ENCODE data around the gene KDM4D.
"Not testable (repeated sequence)": the region's sequence is repeated elsewhere in the genome, so short reads cannot be mapped to it uniquely, and the experiment has no call there.

Gene KDM4D

GRCh38 chr11:94958121-94958696 is 15.3 kb upstream of the KDM4D start:
- DNase-seq (ENCODE audit: low spot score): no peak

GRCh38 chr11:94959179-94959578 is 14.3 kb upstream of the KDM4D start:
- DNase-seq (ENCODE audit: low spot score): no peak

GRCh38 chr11:94960488-94960887 is 13.0 kb upstream of the KDM4D start:
- no peak for DNase-seq (ENCODE audit: low spot score)

DNA sequence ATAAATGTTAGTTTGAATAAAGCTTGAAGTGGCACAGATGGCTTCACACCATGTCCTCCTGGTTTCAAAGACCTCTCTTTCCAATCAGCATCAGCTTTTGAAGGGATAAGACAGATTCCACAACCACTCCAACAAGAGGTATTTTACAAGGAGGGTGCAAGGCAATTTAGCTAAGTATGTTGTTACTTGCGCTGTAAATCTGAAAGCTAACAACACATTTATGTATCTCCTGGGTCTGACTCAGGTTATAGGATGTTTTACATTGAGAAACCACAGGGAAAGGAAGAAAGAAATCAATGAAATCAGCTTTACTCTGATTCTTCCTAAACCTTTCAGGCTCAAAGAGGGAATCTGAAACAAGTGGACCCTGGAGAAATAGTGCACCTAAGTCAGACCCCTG is 12.3 kb upstream of the KDM4D start:
- DNase-seq (ENCODE audit: low spot score): no peak

GRCh38 chr11:94964934-94965333 is 8.6 kb upstream of the KDM4D start:
- DNase-seq (ENCODE audit: low spot score): no peak

DNA sequence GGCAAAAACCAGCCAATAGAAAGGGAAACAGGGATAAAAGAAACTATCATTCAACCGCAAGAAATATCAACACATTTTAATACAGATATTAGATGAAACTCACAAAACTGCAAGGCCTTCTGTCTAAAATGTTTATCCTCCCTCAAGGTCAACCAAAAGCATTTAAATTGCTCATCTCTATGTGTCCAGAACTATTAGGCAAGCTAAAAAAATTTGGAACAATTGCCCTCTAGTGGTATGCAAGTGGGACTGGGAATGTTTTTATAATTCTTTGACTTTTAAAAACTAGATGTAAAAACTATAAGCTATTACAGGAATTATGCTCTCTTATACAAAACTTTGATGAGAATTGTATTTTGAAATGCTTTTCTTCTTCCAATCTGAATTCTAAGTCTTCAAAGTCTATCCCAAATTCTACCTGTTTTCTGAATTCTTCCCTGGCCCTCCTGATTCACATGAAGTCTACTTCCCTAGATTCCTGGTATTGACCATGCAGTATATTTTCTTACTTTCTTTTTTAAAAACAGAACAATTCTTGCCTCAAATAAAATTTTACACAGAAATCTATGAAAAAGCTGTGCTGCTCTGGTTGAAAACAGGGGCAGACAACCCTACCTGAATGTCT is 5.1 kb upstream of the KDM4D start:
- DNase-seq (ENCODE audit: low spot score): no peak

- DNase-seq (ENCODE audit: low spot score): no peak
Observed at GRCh38 chr11:94972700-94973098, 810 bp upstream of the KDM4D start.

DNA sequence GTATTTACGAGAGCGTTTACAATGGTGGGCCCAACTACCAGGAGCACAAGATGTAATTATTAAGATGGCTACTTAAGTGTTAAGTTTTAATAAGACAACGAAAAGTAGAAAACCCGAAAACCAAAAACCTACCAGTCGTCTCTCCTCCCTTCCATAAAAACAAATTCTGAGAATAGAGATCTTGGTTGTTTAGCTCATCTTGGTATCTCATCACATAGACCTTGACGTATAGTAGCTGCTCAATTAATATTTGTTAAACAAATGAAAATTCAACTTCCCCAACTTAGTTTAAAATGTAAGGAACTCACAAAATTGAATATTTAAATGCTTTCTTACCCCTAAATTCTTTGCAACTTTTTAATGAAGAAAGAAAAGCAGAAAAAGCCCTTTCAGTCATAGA is 669 bp downstream of the KDM4D start:
- no peak for DNase-seq (ENCODE audit: low spot score)

GRCh38 chr11:94975599-94975998 is 2.1 kb downstream of the KDM4D start:
- no peak for DNase-seq (ENCODE audit: low spot score)

DNA sequence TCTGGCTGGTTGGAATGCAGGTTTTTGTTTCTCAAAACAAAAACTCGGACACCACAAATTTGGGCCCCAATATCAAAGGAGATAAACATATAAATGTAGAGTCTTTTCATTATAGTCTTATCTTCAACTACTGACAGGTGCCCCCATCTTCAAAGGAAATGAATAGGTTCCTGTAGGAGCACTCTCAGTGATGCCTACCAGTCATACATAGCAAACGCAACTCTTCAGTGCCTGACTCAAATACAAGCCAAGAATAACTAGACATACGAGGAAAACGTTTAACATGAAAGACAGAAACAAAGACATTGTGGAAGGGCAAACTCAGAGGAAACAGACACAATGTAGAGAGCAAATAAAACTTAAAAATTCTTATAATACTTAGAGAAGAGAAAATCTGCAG is 13.9 kb downstream of the KDM4D start:
- DNase-seq (ENCODE audit: low spot score): no peak

- no peak for DNase-seq (ENCODE audit: low spot score)
Observed at GRCh38 chr11:94988748-94989147, 15.2 kb downstream of the KDM4D start.

DNA sequence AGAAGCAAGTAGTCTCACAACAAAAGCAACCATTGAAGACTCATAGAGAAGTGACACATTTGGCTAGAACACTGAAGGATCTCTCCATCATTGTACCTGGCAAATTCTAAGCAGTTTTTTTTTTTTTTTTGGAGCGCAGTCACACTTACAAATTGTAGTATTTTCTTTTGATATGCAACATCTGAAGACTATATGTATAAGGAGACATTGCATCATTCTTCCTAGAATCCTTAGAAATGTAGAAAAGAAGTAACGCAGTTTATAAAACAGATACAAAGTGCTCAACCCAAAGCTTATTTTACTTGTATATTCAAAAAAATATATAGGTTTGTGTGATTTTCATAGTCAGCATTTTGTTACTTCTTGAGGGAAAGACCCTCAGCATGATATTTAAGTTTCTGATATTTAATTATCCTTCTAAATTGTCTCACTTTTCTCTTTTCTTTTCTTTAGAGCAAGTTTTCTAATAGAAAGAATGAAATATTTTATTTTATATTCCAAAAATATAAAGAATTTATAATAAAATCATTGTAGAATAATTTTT is 20.0 kb downstream of the KDM4D start:
- DNase-seq (ENCODE audit: low spot score): no peak

DNA sequence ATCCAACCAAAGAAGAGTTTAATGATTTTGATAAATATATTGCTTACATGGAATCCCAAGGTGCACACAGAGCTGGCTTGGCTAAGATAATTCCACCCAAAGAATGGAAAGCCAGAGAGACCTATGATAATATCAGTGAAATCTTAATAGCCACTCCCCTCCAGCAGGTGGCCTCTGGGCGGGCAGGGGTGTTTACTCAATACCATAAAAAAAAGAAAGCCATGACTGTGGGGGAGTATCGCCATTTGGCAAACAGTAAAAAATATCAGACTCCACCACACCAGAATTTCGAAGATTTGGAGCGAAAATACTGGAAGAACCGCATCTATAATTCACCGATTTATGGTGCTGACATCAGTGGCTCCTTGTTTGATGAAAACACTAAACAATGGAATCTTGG is 23.9 kb downstream of the KDM4D start:
- DNase-seq (ENCODE audit: low spot score): no peak

DNA sequence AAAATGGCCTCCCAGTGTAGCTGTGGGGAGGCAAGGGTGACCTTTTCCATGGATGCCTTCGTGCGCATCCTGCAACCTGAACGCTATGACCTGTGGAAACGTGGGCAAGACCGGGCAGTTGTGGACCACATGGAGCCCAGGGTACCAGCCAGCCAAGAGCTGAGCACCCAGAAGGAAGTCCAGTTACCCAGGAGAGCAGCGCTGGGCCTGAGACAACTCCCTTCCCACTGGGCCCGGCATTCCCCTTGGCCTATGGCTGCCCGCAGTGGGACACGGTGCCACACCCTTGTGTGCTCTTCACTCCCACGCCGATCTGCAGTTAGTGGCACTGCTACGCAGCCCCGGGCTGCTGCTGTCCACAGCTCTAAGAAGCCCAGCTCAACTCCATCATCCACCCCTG is 24.8 kb downstream of the KDM4D start:
- no peak for DNase-seq (ENCODE audit: low spot score)

DNA sequence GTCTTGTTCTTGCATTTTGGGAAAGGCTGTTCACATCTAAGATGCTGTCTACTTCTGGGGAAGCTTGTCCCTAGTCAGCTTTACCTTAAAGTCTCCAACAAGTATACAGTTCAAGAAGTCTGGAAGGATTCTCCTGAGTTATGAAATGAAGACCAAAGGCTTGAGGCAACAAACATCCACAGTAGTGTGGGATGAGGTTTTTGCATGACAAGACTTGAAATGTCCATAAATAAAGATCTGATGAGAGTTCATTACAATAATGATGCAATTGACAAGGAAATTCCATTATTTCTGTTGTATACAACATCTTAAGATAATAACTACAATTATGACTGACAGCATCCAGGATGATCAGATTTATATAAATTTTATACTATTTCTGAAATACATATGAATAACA is 30.2 kb downstream of the KDM4D start:
- DNase-seq (ENCODE audit: low spot score): no peak

DNA sequence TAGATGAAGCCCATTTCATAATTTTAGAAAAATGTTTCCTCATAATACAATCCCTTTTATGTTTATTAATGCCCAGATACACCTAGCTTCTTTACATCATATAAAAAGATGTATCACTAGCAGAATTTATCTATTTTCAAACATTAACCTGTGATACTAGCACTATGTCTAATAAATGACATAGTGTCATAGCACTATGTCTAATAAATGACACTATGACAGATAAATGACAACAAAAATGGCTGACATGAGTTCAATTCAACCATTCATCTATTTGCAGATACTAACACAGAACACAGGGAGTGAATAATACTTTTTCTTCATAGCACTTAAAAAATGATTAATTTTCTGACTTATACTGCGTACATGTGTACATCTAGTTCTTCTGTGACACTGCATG is 32.1 kb downstream of the KDM4D start:
- no peak for DNase-seq (ENCODE audit: low spot score)

GRCh38 chr11:95011376-95011775 is 37.9 kb downstream of the KDM4D start:
- no peak for DNase-seq (ENCODE audit: low spot score)

- DNase-seq (ENCODE audit: low spot score): no peak
Observed at GRCh38 chr11:95014184-95014821, 40.8 kb downstream of the KDM4D start.

DNA sequence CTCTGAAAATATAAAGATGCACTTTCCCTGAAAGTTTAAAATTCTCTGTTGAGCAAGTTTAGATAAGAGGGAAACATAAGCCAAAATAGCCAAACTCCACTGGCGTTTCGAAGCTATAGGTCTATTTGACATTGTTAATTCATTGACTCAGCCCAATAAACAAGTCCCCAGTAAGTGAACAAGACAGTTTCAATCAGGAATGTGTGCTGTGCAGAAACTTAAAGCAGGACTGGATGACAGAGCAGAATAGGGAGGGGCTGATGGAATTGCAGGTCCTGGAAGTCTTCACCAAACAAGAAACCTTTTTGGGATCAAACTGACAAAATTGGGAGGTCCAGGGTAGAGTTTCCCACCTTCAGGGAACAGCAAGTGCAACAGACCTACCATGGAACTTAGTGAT is 42.6 kb downstream of the KDM4D start:
- no peak for DNase-seq (ENCODE audit: low spot score)

DNA sequence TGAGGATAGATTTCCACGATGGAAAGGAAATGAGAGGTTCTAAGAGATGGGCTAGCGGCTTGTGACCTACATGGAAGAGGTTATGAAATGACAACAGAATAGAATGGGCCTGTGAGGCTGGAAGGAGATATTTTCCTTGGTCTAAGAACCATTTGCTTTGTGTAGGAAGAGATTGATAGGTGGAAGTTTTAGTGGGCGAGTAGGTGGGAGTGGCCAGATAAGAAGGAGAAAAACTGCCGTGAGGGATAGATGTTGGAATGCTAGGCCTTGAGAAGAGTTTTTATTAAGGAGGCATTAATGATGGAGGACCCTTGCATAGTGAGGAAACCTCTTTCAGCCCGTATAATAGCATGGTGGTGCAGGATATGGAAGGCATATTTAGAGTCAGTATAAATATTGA is 48.0 kb downstream of the KDM4D start:
- DNase-seq (ENCODE audit: low spot score): not testable (repeated sequence)

DNA sequence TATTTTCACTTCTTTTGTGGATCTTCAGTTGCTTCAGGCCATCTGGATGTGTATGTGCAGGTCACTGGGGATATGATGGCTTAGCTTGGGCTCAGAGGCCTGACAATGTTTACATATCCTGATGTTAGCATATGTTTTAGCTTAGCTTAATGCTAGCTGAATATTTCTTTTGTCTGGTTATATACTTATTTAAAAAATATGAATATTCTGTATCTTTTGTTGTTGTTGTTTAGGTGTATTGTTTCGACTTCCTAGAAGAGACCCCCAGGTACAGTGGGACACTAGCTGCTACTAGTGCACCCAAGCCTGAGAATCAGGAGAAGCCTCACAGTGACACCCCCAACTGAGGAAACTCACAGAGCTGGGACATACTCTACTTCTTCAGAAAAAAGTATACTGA is 51.4 kb downstream of the KDM4D start, which contains the start of gene KDM4E:
TSS of gene KDM4E (plus strand) at position 301 of the 400 bp plus-strand sequence. CDS start 300 bp downstream, outside the sequence.
- no peak for DNase-seq (ENCODE audit: low spot score)

DNA sequence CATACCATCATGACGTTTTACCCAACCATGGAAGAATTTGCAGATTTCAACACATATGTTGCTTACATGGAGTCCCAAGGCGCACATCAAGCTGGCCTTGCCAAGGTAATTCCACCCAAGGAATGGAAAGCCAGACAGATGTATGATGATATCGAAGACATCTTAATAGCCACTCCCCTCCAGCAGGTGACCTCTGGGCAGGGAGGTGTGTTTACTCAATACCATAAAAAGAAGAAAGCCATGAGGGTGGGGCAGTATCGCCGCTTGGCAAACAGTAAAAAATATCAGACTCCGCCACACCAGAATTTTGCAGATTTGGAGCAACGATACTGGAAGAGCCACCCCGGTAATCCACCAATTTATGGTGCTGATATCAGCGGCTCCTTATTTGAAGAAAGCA is 52.1 kb downstream of the KDM4D start:
- not testable (repeated sequence) for DNase-seq (ENCODE audit: low spot score)

- no peak for DNase-seq (ENCODE audit: low spot score)
Observed at GRCh38 chr11:95028357-95028756, 54.8 kb downstream of the KDM4D start.
